Erythroblast (primary cell): ENCODE results near the gene GABRG2.

Experiments used
- GATA1 ChIP-seq: IDR thresholded peaks from 2 replicates; pipeline ENCODE4 v1.6.1; 2011; ENCODE audit warnings: low read depth, mild to moderate bottlenecking, control low read depth, low read length, moderate library complexity
- POLR2A ChIP-seq: IDR thresholded peaks from 2 replicates; pipeline ENCODE4 v1.6.1; 2011; ENCODE audit warnings: mild to moderate bottlenecking, low read length

GRCh38 chr5:162067655-162068411 lies at the start of gene GABRG2:
- no peak for TF ChIP-seq POLR2A
- no peak for TF ChIP-seq GATA1
